Measurements from ENCODE around the gene PTPRE.

DNA sequence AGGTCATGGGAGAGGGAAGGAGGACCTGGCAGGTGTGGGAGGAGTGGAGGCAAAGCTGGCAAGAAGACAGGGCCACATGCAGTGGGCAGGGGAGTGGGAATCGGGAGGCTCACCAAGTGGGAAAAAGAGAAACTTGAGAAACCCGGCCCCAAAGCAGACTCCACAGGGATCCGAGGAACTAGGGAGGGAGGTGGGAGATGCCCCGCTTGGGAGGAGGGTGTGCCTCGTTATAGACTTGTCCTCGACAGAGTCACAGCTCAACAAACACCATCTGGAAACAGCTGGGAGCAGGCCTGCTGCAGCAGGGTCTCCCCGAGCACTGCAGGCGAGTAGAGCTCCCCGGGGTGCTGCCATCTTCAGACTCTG, 164.5 kb downstream of the PTPRE start:
- TF ChIP-seq CTCF (conservative IDR thresholded peaks at IDR 0.05; ENCODE audit: low read depth, low read length): no peak
- TF ChIP-seq NFE2L2 (IDR thresholded peaks at IDR 0.05; ENCODE audit: low read depth, low read length): no peak
- no peak for TF ChIP-seq MXI1 (IDR thresholded peaks at IDR 0.05; ENCODE audit: borderline replicate concordance, low read depth, low read length)
- no peak for TF ChIP-seq POLR2A (IDR thresholded peaks at IDR 0.05; ENCODE audit: low read depth, low read length)
- TF ChIP-seq RCOR1 (IDR thresholded peaks at IDR 0.05; ENCODE audit: insufficient replicate concordance, low read length): no peak
- TF ChIP-seq RFX5 (IDR thresholded peaks at IDR 0.05; ENCODE audit: low read depth, low read length): no peak
- TF ChIP-seq, protein P1, sequence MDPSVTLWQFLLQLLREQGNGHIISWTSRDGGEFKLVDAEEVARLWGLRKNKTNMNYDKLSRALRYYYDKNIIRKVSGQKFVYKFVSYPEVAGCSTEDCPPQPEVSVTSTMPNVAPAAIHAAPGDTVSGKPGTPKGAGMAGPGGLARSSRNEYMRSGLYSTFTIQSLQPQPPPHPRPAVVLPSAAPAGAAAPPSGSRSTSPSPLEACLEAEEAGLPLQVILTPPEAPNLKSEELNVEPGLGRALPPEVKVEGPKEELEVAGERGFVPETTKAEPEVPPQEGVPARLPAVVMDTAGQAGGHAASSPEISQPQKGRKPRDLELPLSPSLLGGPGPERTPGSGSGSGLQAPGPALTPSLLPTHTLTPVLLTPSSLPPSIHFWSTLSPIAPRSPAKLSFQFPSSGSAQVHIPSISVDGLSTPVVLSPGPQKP (IDR thresholded peaks at IDR 0.05; ENCODE audit: borderline replicate concordance, low read depth, low read length): no peak
- no peak for TF ChIP-seq MAFK (IDR thresholded peaks at IDR 0.05; ENCODE audit: low read depth, low read length)
- TF ChIP-seq, protein P2, sequence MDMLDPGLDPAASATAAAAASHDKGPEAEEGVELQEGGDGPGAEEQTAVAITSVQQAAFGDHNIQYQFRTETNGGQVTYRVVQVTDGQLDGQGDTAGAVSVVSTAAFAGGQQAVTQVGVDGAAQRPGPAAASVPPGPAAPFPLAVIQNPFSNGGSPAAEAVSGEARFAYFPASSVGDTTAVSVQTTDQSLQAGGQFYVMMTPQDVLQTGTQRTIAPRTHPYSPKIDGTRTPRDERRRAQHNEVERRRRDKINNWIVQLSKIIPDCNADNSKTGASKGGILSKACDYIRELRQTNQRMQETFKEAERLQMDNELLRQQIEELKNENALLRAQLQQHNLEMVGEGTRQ (IDR thresholded peaks at IDR 0.05; ENCODE audit: low read depth, low read length): no peak
- TF ChIP-seq FOS (IDR thresholded peaks at IDR 0.05; ENCODE audit: low read depth, low read length): no peak
- TF ChIP-seq SMC3 (IDR thresholded peaks at IDR 0.05; ENCODE audit: low read depth, low read length): no peak
- TF ChIP-seq CEBPB (IDR thresholded peaks at IDR 0.05; ENCODE audit: low read depth, low read length): no peak
- no peak for TF ChIP-seq BHLHE40 (IDR thresholded peaks at IDR 0.05; ENCODE audit: low read depth, low read length)
